K562 (cell line): ENCODE data around the gene NACC1. TPM values are rescaled to one million over a fixed set of nuclear protein-coding genes. Genes with fewer than 3 reads are reported as not detected.
A peak's percentile ranks its signal among the peaks of the same experiment; 100 is the strongest.

Experiments
- ARNT ChIP-seq, 2 experiments: fragments of 450-650 bp; IDR thresholded peaks; 2 replicates each; pipeline ENCODE4 v1.6.1; 2016; ENCODE audit warnings: mild to moderate bottlenecking in 1 of 2
- CEBPG ChIP-seq, 3 experiments: fragments of 200-800 bp in 1 of 3; sonication (Bioruptor generic) in 1 of 3; sonication (generic) in 1 of 3; formaldehyde crosslinking in 1 of 3; IDR thresholded peaks in 2 of 3; conservative IDR thresholded peaks in 1 of 3; 2 replicates each; pipeline versions ENCODE4 v1.6.1 to v1.8.0; 2016 to 2022; ENCODE audit warnings: missing compliant biosample characterization in 2 of 3, missing genetic modification characterization in 2 of 3, mild to moderate bottlenecking in 1 of 3, missing genetic modification reagents in 1 of 3
- GATA2 ChIP-seq: sonication (generic); formaldehyde crosslinking; IDR thresholded peaks from 2 replicates; pipeline ENCODE4 v1.4.0; 2020; ENCODE audit warnings: mild to moderate bottlenecking, missing genetic modification reagents
- JUNB ChIP-seq: fragments of 450-650 bp; formaldehyde crosslinking; conservative IDR thresholded peaks from 2 replicates; pipeline ENCODE4 v1.4.0; 2020; ENCODE audit warnings: mild to moderate bottlenecking
- KLF13 ChIP-seq: fragments of 450-650 bp; IDR thresholded peaks from 2 replicates; pipeline ENCODE4 v1.6.1; 2016; ENCODE audit warnings: missing genetic modification characterization, low read depth, mild to moderate bottlenecking, missing compliant biosample characterization, moderate library complexity, borderline replicate concordance
- KLF16 ChIP-seq: IDR thresholded peaks from 2 replicates; pipeline ENCODE4 v1.6.1; 2016; ENCODE audit warnings: antibody characterized with exemption
- MCM7 ChIP-seq, 2 experiments: fragments of 450-650 bp; IDR thresholded peaks; 2 replicates each; pipeline ENCODE4 v1.6.1; 2016 to 2018
- NCOA6 ChIP-seq: fragments of 450-650 bp; IDR thresholded peaks from 2 replicates; pipeline ENCODE4 v1.6.1; 2017; ENCODE audit warnings: mild to moderate bottlenecking
- NUFIP1 ChIP-seq: fragments of 450-650 bp; IDR thresholded peaks from 2 replicates; pipeline ENCODE4 v1.6.1; 2018; ENCODE audit not compliant: partially characterized antibody
- PHB ChIP-seq: fragments of 250-450 bp; sonication (Bioruptor Pico); IDR thresholded peaks from 2 replicates; pipeline ENCODE4 v1.5.0; 2021
- PHF21A ChIP-seq: fragments of 450-650 bp; IDR thresholded peaks from 2 replicates; pipeline ENCODE4 v1.6.1; 2017; ENCODE audit warnings: low read depth, borderline replicate concordance
- PML ChIP-seq: IDR thresholded peaks from 2 replicates; pipeline ENCODE4 v1.6.1; 2012; ENCODE audit warnings: low read length, inconsistent platforms
- SMAD3 ChIP-seq: fragments of 450-650 bp; formaldehyde crosslinking; conservative IDR thresholded peaks from 2 replicates; pipeline ENCODE4 v1.4.0; 2020; ENCODE audit warnings: mild to moderate bottlenecking
- TAF1 ChIP-seq: IDR thresholded peaks from 2 replicates; pipeline ENCODE4 v1.6.1; 2011; ENCODE audit warnings: mild to moderate bottlenecking, low read length, moderate library complexity; ENCODE audit not compliant: insufficient read depth, control insufficient read depth, severe bottlenecking; ENCODE audit errors: extremely low read depth
- TEAD2 ChIP-seq: fragments of 450-650 bp; IDR thresholded peaks from 2 replicates; pipeline ENCODE4 v1.6.1; 2016; ENCODE audit warnings: missing genetic modification characterization, control low read depth, missing compliant biosample characterization
- YBX1 ChIP-seq: fragments of 450-650 bp; IDR thresholded peaks from 2 replicates; pipeline ENCODE4 v1.7.1; 2016; ENCODE audit warnings: mild to moderate bottlenecking
- ZBTB33 ChIP-seq: sonication (generic); formaldehyde crosslinking; IDR thresholded peaks from 2 replicates; pipeline ENCODE4 v1.8.1; 2023; ENCODE audit warnings: mild to moderate bottlenecking, missing genetic modification reagents
- ZKSCAN8 ChIP-seq: fragments of 200-800 bp; sonication (Bioruptor generic); IDR thresholded peaks from 2 replicates; pipeline ENCODE4 v1.6.1; 2016; ENCODE audit warnings: missing genetic modification characterization, missing compliant biosample characterization
- ZNF146 ChIP-seq: IDR thresholded peaks from one replicate; pipeline ENCODE4 v1.6.1; 2018; ENCODE audit warnings: missing compliant biosample characterization; ENCODE audit not compliant: unreplicated experiment
- ZNF24 ChIP-seq: fragments of 450-650 bp; IDR thresholded peaks from 2 replicates; pipeline ENCODE4 v1.6.1; 2016
- ZNF436 ChIP-seq: fragments of 250-450, 450-650 bp; sonication (Bioruptor Pico); formaldehyde crosslinking; IDR thresholded peaks from 2 replicates; pipeline ENCODE4 v1.7.0; 2020; ENCODE audit warnings: mild to moderate bottlenecking
- ZNF507 ChIP-seq: conservative IDR thresholded peaks from 2 replicates; pipeline ENCODE4 v1.6.1; 2017; ENCODE audit warnings: missing genetic modification characterization, missing compliant biosample characterization
- ZNF699 ChIP-seq: fragments of 250-450 bp; sonication (Bioruptor Pico); IDR thresholded peaks from 2 replicates; pipeline ENCODE4 v1.8.0; 2021; ENCODE audit warnings: mild to moderate bottlenecking, moderate library complexity; ENCODE audit not compliant: insufficient replicate concordance
- ZNF707 ChIP-seq: fragments of 250-450 bp; sonication (Bioruptor Pico); conservative IDR thresholded peaks from 2 replicates; pipeline ENCODE4 v1.8.0; 2022; ENCODE audit warnings: inconsistent platforms, mild to moderate bottlenecking, moderate library complexity
- ZNF830 ChIP-seq: fragments of 250-450 bp; sonication (Bioruptor Pico); IDR thresholded peaks from 2 replicates; pipeline ENCODE4 v1.5.0; 2021; ENCODE audit warnings: mild to moderate bottlenecking
- polyA plus RNA-seq, 8 experiments: library from polyadenylated mRNA; depleted of rRNA in 4 of 8; stranded (reverse) in 5 of 8; unstranded in 3 of 8; fragments of >200 nt; fragmentation: Nextera tagmentation in 2 of 8; fragmentation: Illumina TruSeq in 1 of 8; extraction: Ambion mirVana in 2 of 8; extraction: Trizol in 1 of 8; gene quantifications; 2 replicates each; pipeline versions ENCODE4 v1.2.1 to v1.2.3, GENCODE V29; 2011 to 2014; ENCODE audit warnings: inconsistent platforms in 1 of 8, missing spikeins in 1 of 8
- total RNA-seq, 7 experiments: library from RNA; depleted of rRNA in 6 of 7; stranded (reverse); fragments of >200 nt in 6 of 7; fragmentation: Illumina TruSeq in 2 of 7; extraction: Trizol in 2 of 7; gene quantifications; 2 replicates each; pipeline versions ENCODE4 v1.2.1 to v1.2.3, GENCODE V29; 2011 to 2021; ENCODE audit warnings: low replicate concordance in 1 of 7

NACC1 gene
- total and polyA plus RNA-seq, 9 of the 15 experiments (the other 6 are each of a cell fraction or from before 2014, with no cell fraction given): 0.04 to 96.6 (median 25.8) TPM

GRCh38 chr19:13116282-13117175 is 1.5 kb upstream of the NACC1 start, which contains the start of gene TRMT1 (continued):
- TF ChIP-seq ARNT (IDR thresholded peaks at IDR 0.05): peak; percentile 57 to 76; a peak in 2 of 4 replicates
- TF ChIP-seq ZNF707: no peak
- TF ChIP-seq ZNF146 (CRISPR knock-in tag): no peak
- TF ChIP-seq ZNF699 (CRISPR knock-in tag): no peak
- TF ChIP-seq PML: no peak
- TF ChIP-seq KLF16: peak; percentile 87
- TF ChIP-seq KLF13: no peak
- TF ChIP-seq JUNB (CRISPR knock-in tag): no peak
- no peak for TF ChIP-seq NUFIP1
- TF ChIP-seq PHB: no peak
- TF ChIP-seq ZNF830 (CRISPR knock-in tag): no peak
- no peak for TF ChIP-seq SMAD3 (CRISPR knock-in tag)
- TF ChIP-seq CEBPG (CRISPR knock-in tag; IDR thresholded peaks at IDR 0.05): 0 out of 2 replicates have a peak, but pooled peaks have one; percentile 37
- no peak for TF ChIP-seq CEBPG (tag; conservative IDR thresholded peaks at IDR 0.05 in 1 of 2, IDR thresholded peaks at IDR 0.05 in 1 of 2)
- no peak for TF ChIP-seq YBX1
- no peak for TF ChIP-seq ZKSCAN8 (CRISPR knock-in tag)
- no peak for TF ChIP-seq NCOA6
- peak; percentile 47 for TF ChIP-seq TAF1
- peak; percentile 60; the same call in 1 of the 2 replicates for TF ChIP-seq ZNF24
- TF ChIP-seq TEAD2: no peak
- TF ChIP-seq ZNF507 (tag): no peak
- TF ChIP-seq PHF21A: 0 out of 2 replicates have a peak, but pooled peaks have one; percentile 7
- TF ChIP-seq GATA2 (CRISPR knock-in tag): no peak
- peak; percentile 20; the same call in 1 of the 2 replicates for TF ChIP-seq ZNF436
- peak in 1 of 2 experiments; percentile 94; a peak in 2 of 4 replicates for TF ChIP-seq MCM7 (IDR thresholded peaks at IDR 0.05)
- no peak for TF ChIP-seq ZBTB33 (CRISPR knock-in tag)
